Retinal pigment epithelial cell (primary cell): ENCODE data around the gene XAGE2.
"Not testable (repeated sequence)": the region's sequence is repeated elsewhere in the genome, so short reads cannot be mapped to it uniquely, and the experiment has no call there.

Source experiments
- DNase-seq: peaks from one replicate; pipeline ENCODE4 v3.0.0-alpha.2; 2010; ENCODE audit warnings: low read depth
- H3K4me3 ChIP-seq: 2 replicates; pipeline ENCODE4 v1.5.1; 2011; ENCODE audit warnings: mild to moderate bottlenecking, low read length, control low read depth, moderate library complexity
- CTCF ChIP-seq: conservative IDR thresholded peaks from 2 replicates; pipeline ENCODE4 v1.5.1; 2011; ENCODE audit warnings: low read depth, low read length, control low read depth, inconsistent platforms

The XAGE2 gene, protein sequence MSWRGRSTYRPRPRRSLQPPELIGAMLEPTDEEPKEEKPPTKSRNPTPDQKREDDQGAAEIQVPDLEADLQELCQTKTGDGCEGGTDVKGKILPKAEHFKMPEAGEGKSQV

DNA sequence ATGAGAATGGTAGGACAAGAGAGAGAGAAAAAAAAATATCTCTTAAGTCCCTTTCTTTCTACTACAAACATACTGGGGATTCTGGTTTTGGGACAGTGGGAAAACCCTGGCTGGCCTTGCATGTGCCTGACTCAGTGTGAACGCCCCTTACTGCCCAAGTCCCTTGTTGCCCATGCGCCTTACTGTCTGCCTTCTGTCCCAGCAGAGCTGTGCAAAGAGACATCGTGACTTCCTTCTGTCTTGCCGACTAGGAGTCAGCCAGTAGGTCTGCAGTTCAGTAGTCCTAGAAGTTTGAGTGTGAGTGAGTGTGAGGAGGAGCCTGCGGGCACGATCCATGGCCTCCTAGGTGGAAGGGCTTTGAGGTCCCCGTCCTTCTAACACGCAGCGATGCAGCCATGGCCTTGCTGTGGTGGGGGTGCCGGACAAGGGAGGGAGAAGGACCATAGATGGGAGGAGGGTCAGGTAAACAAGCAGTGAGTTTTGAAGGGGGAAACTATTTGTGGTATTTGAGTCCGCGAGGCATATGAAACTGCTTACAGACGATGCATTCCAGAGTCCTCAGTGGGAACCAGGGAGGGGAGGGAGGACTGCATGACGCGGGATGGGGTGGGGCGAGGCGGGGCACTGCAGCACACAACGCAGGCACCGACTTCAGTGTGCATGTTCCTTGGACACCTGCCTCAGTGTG lies at the start of gene XAGE2:
TSS of gene XAGE2 (plus strand) at position 654 of the 688 bp plus-strand sequence. CDS start 994 bp downstream, outside the sequence.
- TF ChIP-seq CTCF = no peak
- no peak for DNase-seq
- H3K4me3 ChIP-seq = no peak within 1 kb of the TSS

DNA sequence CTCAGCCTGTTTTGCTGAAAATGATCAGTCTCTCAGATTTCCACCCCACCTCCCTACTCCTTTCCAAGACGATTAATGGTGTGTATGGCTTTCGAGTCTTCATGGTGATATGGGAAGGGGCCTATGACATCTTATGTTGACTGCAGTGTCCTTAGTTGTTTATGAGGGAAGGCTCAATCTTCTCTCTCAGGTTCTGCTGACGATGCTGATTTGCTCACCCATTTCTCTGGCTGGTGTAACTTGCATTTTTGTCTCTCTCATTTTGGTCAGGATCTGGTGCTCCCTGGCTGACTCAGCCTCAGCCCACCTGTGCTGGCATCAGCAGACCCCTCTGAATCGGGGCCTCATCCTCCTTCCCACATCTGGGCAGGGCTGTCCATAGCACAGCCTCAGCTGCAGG lies 31.4 kb upstream of the XAGE2 start:
- no peak for DNase-seq
- no peak overlapping the region for H3K4me3 ChIP-seq
- TF ChIP-seq CTCF = no peak

- DNase-seq = no peak
- no peak overlapping the region for H3K4me3 ChIP-seq
- TF ChIP-seq CTCF = no peak
These were observed 27.3 kb upstream of the XAGE2 start for GRCh38 chrX:52341493-52341892.

DNA sequence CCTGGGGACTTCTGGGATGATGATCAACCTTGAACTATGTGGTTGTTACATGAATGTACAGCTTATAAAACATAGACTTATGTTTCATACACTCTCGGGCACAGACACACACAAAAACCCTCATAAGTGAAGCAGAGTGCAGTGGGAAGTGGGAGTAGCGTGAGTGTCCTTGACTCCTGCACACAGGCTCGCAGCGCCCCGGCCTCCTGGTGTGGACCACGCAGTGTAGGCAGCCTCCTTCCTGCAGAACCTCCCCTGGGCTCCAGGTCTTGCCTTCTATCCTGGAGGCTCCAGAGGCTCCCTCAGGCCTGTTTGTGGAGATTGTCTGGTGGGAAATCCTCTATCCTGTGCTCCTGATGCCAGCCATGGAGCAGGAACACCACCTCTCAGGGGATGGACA lies 25.7 kb upstream of the XAGE2 start:
- not testable (repeated sequence) for H3K4me3 ChIP-seq, DNase-seq

DNA sequence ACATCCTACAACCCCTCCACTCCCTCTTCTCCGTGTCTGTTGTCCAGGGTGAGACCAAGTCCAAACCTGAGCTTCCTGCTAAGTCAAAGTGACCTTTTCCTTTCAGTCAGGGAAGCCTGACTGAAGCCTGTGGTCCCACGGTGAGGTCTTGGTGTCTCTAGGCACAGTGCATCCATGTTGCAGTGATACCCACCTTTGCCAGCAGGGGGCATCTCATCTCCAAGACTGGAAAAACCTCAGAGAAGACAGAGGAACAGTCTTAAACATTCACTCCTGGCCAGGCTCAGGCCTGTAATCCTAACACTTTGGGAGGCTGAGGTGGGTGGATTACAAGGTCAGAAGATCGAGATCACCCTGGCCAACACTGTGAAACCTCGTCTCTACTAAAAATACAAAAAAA lies 23.4 kb upstream of the XAGE2 start:
- TF ChIP-seq CTCF = peak; percentile 58
- H3K4me3 ChIP-seq, DNase-seq: not testable (repeated sequence)

GRCh38 chrX:52346174-52347165 lies 22.4 kb upstream of the XAGE2 start:
- TF ChIP-seq CTCF = no peak
- no peak overlapping the region for H3K4me3 ChIP-seq
- no peak for DNase-seq

DNA sequence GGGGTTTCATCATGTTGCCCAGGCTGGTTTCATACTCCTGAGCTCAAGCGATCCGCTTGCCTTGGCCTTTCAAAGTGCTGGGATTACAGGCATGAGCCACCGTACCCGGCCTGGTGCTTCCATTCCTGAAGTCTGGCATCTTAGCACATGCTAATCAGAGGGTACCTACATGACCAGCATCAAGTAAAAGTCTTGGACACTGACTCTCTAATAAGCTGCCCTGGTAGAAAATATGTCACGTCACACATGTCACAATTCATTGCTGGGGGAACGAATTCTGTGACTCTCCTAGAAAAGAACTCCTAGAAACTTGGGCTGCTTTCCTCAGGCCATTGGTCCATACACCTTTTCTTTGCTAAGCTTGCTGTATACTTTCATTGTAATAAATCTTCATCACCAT lies 19.1 kb upstream of the XAGE2 start:
- DNase-seq = no peak
- no peak overlapping the region for H3K4me3 ChIP-seq
- TF ChIP-seq CTCF = no peak
